ENCODE results near the gene FGD4.

DNA sequence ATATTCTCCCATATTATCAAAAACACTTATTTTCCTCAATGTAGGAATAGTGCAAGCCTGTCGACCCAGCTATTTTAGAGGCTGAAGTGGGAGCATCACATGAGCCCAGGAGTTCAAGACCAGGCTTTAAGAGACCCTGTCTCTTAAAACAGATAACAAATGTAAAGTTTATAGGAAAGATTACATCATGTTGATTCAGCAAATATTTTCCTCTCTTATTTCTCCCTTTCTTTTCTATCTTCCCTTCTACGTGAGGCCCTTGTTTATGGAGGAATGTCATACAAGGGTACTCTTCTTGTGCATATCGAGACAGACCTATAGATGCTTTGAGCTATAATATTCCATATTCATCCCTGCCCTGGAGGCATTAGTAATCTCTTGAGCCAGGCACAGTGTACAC is 36.5 kb upstream of the FGD4 start:
- TF ChIP-seq CTCF (IDR thresholded peaks at IDR 0.05; ENCODE audit: borderline replicate concordance, extremely low read depth, low read length, poor library complexity, severe bottlenecking) (no peak), EZH2 (IDR thresholded peaks at IDR 0.05; ENCODE audit: borderline replicate concordance, low read depth, low read length, severe bottlenecking) (no peak)
